Large intestine (tissue), 3 donors: ENCODE measurements around the gene SPPL2A. TPM values are rescaled to one million over a fixed set of nuclear protein-coding genes. Genes with fewer than 3 reads are reported as not detected.
"Not testable (repeated sequence)": the region's sequence is repeated elsewhere in the genome, so short reads cannot be mapped to it uniquely, and the experiment has no call there.

ENCODE experiments used
- DNase-seq, 2 donors: peaks; one replicate each; pipeline versions ENCODE4 v3.0.0 to v3.0.0-alpha.2; 2013
- H3K27ac ChIP-seq: one replicate; pipeline ENCODE4 v1.5.1; 2013; ENCODE audit warnings: low read length
- H3K27me3 ChIP-seq: 2 replicates; pipeline ENCODE4 v1.6.1; 2013; ENCODE audit warnings: low read length; ENCODE audit not compliant: control insufficient read depth, insufficient read depth
- H3K36me3 ChIP-seq: 2 replicates; pipeline ENCODE4 v1.6.1; 2013; ENCODE audit warnings: low read length; ENCODE audit not compliant: control insufficient read depth, insufficient read depth
- H3K4me1 ChIP-seq: one replicate; pipeline ENCODE4 v1.6.1; 2013; ENCODE audit warnings: low read length; ENCODE audit not compliant: control insufficient read depth, insufficient read depth
- H3K4me3 ChIP-seq: one replicate; pipeline ENCODE4 v1.5.1; 2013; ENCODE audit warnings: low read length
- H3K9me3 ChIP-seq: one replicate; pipeline ENCODE4 v1.6.1; 2013; ENCODE audit warnings: mild to moderate bottlenecking, low read depth, low read length, moderate library complexity; ENCODE audit not compliant: control insufficient read depth
- WGBS: methylation state at CpG from one replicate; pipeline ENCODE4 v1.1.5; 2013; ENCODE audit warnings: low lambda C conversion rate; ENCODE audit not compliant: insufficient coverage; 5-methylcytosine and 5-hydroxymethylcytosine counted together
- polyA plus RNA-seq: library from polyadenylated mRNA; unstranded; fragments of 120-200 nt; gene quantifications from one replicate; pipeline ENCODE4 v1.2.1, GENCODE V29; 2013

The SPPL2A gene
- polyA plus RNA-seq, 1 donor: 59.2 TPM

DNA sequence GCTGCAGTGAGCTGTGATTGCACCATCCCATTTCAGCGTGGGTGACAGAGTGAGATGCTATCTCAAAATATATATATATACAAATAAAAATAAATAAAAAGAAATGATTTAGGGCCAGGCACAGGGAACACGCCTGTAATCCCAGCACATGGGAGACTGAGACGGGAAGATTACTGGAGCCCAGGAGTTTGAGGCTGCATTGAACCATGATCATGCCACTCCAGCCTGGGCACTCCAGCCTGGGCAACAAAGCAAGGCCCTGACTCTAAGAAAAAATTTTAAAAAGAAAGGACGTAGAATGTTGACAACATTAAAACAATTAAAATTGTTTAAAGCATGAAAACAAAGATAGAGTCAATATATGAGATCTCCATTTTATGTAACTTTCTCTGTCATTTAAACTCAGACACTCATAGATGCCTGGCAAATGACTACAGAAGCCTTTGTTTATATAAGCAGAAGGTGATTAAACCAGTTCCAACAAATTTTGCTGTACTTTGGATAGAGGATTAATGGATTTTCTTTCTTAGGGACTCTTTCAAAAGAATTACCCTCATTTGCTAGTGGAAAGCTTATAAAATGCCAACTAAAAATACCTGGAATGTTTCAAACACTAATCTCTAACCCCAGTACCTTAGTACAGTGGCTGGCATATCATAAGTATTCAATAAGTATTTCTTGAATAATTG, 68.3 kb downstream of the SPPL2A start:
- H3K36me3 ChIP-seq: no peaks in the 10 kb centered on the region
- DNase-seq: no peak
- no peaks in the 10 kb centered on the region for H3K27me3 ChIP-seq
- no peaks in the 10 kb centered on the region for H3K4me1 ChIP-seq
- no peak overlapping the region for H3K27ac ChIP-seq
- H3K9me3 ChIP-seq: no peaks in the 10 kb centered on the region
- 67% methylated on average over 1 of the region's 4 CpGs for WGBS
- no peak overlapping the region for H3K4me3 ChIP-seq

- not testable (repeated sequence) for H3K27ac ChIP-seq, H3K36me3 ChIP-seq
These were observed 70.8 kb downstream of the SPPL2A start for GRCh38 chr15:50694634-50695165.

GRCh38 chr15:50687302-50687902, 78.1 kb downstream of the SPPL2A start:
- H3K4me3 ChIP-seq: peak overlapping the region; percentile 62
- WGBS: 76% methylated on average over 6 of the region's 10 CpGs
- DNase-seq: no peak
- no peaks in the 10 kb centered on the region for H3K27me3 ChIP-seq
- no peaks in the 10 kb centered on the region for H3K4me1 ChIP-seq
- peak overlapping the region; percentile 92 for H3K27ac ChIP-seq
- H3K9me3 ChIP-seq: no peaks in the 10 kb centered on the region
- H3K36me3 ChIP-seq: peaks cover 8% of the 10 kb centered on the region

More at GRCh38 chr15:50694634-50695165, 70.8 kb downstream of the SPPL2A start:
- not testable (repeated sequence) for H3K27me3 ChIP-seq, H3K4me1 ChIP-seq, H3K4me3 ChIP-seq, DNase-seq, H3K9me3 ChIP-seq
- no CpG with 5 or more reads among the region's 9 CpGs for WGBS

- peaks cover 8% of the 10 kb centered on the region for H3K36me3 ChIP-seq
- H3K27me3 ChIP-seq: no peaks in the 10 kb centered on the region
- peak within 1 kb of the TSS; percentile 98 for H3K27ac ChIP-seq
- WGBS: 20% methylated on average over 1 of the region's 80 CpGs
- peak; percentile 90 to 96 for DNase-seq
- no peaks in the 10 kb centered on the region for H3K9me3 ChIP-seq
- peak within 1 kb of the TSS; percentile 95 for H3K4me3 ChIP-seq
- H3K4me1 ChIP-seq: no peaks in the 10 kb centered on the region
These were observed 78.8 kb downstream of the SPPL2A start, which contains the start of gene TRPM7 for GRCh38 chr15:50686469-50687301. Gene TRPM7 (minus strand): TSS chr15:50686797. CDS start chr15:50686533, 264 bp downstream.

GRCh38 chr15:50685976-50686468, 79.5 kb downstream of the SPPL2A start:
- no peaks in the 10 kb centered on the region for H3K9me3 ChIP-seq
- H3K4me3 ChIP-seq: peak overlapping the region; percentile 95
- no peaks in the 10 kb centered on the region for H3K27me3 ChIP-seq
- H3K36me3 ChIP-seq: peaks cover 11% of the 10 kb centered on the region
- H3K27ac ChIP-seq: peak overlapping the region; percentile 98
- H3K4me1 ChIP-seq: no peaks in the 10 kb centered on the region
- WGBS: no CpG with 5 or more reads among the region's 30 CpGs
- peak in 1 of 2 donors; percentile 40 for DNase-seq

- Histone ChIP-seq H3K36me3 (peaks cover 11% of the 10 kb centered on the region), H3K27ac (peak overlapping the region; percentile 98), H3K27me3 (no peaks in the 10 kb centered on the region), H3K9me3 (no peaks in the 10 kb centered on the region), H3K4me3 (peak overlapping the region; percentile 95), H3K4me1 (no peaks in the 10 kb centered on the region)
- peak in 1 of 2 donors; percentile 23 for DNase-seq
- 55% methylated on average over 11 of the region's 22 CpGs for WGBS
These were observed 80.1 kb downstream of the SPPL2A start for GRCh38 chr15:50685191-50685975.

- Histone ChIP-seq H3K27ac (no peak overlapping the region), H3K36me3 (peaks cover 16% of the 10 kb centered on the region), H3K4me3 (no peak overlapping the region), H3K4me1 (no peaks in the 10 kb centered on the region), H3K27me3 (no peaks in the 10 kb centered on the region), H3K9me3 (no peaks in the 10 kb centered on the region)
- no peak for DNase-seq
These were observed 84.0 kb downstream of the SPPL2A start for GRCh38 chr15:50681467-50681866.

DNA sequence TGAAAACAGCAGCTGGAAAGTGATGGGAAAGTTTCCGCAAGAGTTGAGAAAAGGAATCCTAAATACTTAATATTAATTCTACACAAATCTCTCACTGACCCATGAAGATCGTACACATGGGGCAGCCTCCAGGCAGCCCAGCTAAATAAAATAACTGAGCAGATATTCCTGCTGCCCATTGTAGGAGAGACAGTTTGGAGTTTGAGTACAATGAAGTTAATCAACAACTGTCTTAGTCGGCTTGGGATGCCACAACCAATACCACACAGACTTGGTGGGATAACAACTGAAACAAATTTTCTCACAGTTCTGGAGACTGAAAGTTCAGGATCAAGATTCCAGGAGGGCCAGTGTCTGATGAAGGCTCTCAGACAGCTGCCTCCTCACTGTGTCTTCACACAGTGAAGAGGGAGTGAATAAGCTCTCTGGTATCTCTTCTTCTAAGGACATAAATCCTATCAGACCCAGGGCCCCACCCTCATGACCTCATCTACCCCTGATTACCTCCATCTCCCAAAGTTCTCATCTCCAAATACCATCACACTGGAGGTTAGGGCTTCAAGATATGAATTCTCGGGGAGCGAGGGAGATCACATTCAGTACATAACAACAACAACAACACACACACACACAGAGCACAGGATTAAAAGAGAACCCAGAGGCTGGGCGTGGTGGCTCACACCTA, 88.6 kb downstream of the SPPL2A start:
- Histone ChIP-seq H3K9me3 (no peaks in the 10 kb centered on the region), H3K4me3 (no peak overlapping the region), H3K36me3 (peaks cover 11% of the 10 kb centered on the region), H3K27me3 (no peaks in the 10 kb centered on the region), H3K4me1 (no peaks in the 10 kb centered on the region), H3K27ac (no peak overlapping the region)
- peak in 1 of 2 donors; percentile 5 for DNase-seq
- WGBS: no CpG with 5 or more reads among the region's 6 CpGs

DNA sequence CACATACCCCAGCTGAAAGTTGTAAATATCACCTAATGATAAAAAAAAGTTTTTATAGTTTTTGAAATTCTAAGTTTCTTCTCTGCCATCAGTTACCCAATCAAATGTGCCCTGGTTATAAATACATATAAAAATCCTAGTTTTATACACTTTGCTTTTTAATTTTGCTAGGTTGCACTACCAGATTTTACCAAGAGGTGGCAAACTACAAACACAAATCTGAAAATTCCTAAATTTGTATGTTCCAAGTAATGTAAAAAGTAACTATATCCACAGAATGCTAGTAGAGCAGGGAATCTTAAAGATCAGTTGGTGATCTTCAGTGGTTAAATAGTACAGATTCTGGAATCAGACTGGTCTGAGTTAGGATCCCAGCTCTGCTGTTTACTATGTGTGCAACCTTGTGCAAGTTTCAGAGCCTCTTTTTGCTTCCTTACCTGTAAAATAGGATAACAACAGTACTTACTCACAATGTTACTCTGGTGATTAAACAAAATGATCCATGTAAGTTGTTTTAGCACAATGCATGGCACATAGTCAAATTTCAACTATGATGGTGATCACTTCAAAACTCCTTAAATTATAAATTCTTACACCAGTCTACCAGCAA, 89.9 kb downstream of the SPPL2A start:
- peak in 1 of 2 donors; percentile 11 for DNase-seq
- Histone ChIP-seq H3K4me1 (no peaks in the 10 kb centered on the region), H3K27ac (no peak overlapping the region)

More for the DNA sequence above, 89.9 kb downstream of the SPPL2A start:
- Histone ChIP-seq H3K27me3 (no peaks in the 10 kb centered on the region), H3K4me3 (no peak overlapping the region), H3K36me3 (peaks cover 8% of the 10 kb centered on the region), H3K9me3 (no peaks in the 10 kb centered on the region)
